Hepatocyte (in vitro differentiated cells): Measurements from ENCODE around the gene OSBPL3. TPM values are rescaled to one million over a fixed set of nuclear protein-coding genes. Genes with fewer than 3 reads are reported as not detected.

ENCODE experiments used
- DNase-seq: peaks from one replicate; pipeline ENCODE4 v3.0.0-alpha.2; 2016; ENCODE audit warnings: low spot score
- H2AFZ ChIP-seq: fragments of 200-600 bp; sonication (generic); 2 replicates; pipeline ENCODE4 v1.6.0; 2016; ENCODE audit warnings: antibody characterized with exemption, mild to moderate bottlenecking
- H3K27ac ChIP-seq: fragments of 200-600 bp; sonication (generic); 2 replicates; pipeline ENCODE4 v1.5.1; 2016; ENCODE audit warnings: mild to moderate bottlenecking
- H3K27me3 ChIP-seq: fragments of 200-600 bp; sonication (generic); 2 replicates; pipeline ENCODE4 v1.6.1; 2016
- H3K36me3 ChIP-seq: fragments of 200-600 bp; sonication (generic); replicated peaks from 2 replicates; pipeline ENCODE4 v1.5.1; 2016; ENCODE audit warnings: low read depth; ENCODE audit not compliant: insufficient read depth
- H3K4me1 ChIP-seq: fragments of 200-600 bp; sonication (generic); 2 replicates; pipeline ENCODE4 v1.5.1; 2016; ENCODE audit warnings: mild to moderate bottlenecking, moderate library complexity; ENCODE audit not compliant: insufficient read depth
- H3K4me2 ChIP-seq: fragments of 200-600 bp; sonication (generic); 2 replicates; pipeline ENCODE4 v1.6.0; 2016
- H3K4me3 ChIP-seq: fragments of 200-600 bp; sonication (generic); 2 replicates; pipeline ENCODE4 v1.5.1; 2016; ENCODE audit warnings: mild to moderate bottlenecking
- H3K79me2 ChIP-seq: fragments of 200-600 bp; sonication (generic); 2 replicates; pipeline ENCODE4 v1.6.0; 2017; ENCODE audit warnings: mild to moderate bottlenecking
- H3K9me2 ChIP-seq: fragments of 200-600 bp; sonication (generic); replicated peaks from 2 replicates; pipeline ENCODE4 v1.6.0; 2017; ENCODE audit warnings: mild to moderate bottlenecking; ENCODE audit not compliant: insufficient read depth
- H3K9me3 ChIP-seq: fragments of 200-600 bp; sonication (generic); 2 replicates; pipeline ENCODE4 v1.5.1; 2016; ENCODE audit warnings: low read depth, mild to moderate bottlenecking
- H4K20me1 ChIP-seq: fragments of 200-600 bp; sonication (generic); 2 replicates; pipeline ENCODE4 v1.6.0; 2016; ENCODE audit warnings: mild to moderate bottlenecking; ENCODE audit not compliant: insufficient read depth, poor library complexity, severe bottlenecking
- EZH2 ChIP-seq: fragments of 200-600 bp; sonication (generic); IDR thresholded peaks from 2 replicates; pipeline ENCODE4 v1.6.1; 2016; ENCODE audit warnings: antibody characterized with exemption, mild to moderate bottlenecking, borderline replicate concordance
- EZH2phosphoT487 ChIP-seq: fragments of 200-600 bp; sonication (generic); IDR thresholded peaks from one replicate; pipeline ENCODE4 v1.6.1; 2018; ENCODE audit warnings: antibody characterized with exemption, mild to moderate bottlenecking, low read depth, moderate library complexity; ENCODE audit not compliant: unreplicated experiment, severe bottlenecking
- WGBS: methylation state at CpG from one replicate; pipeline ENCODE4 v1.1.6; 2016; ENCODE audit warnings: low lambda C conversion rate; ENCODE audit errors: missing lambda C conversion rate; 5-methylcytosine and 5-hydroxymethylcytosine counted together
- polyA plus RNA-seq: library from polyadenylated mRNA; unstranded; fragments of >200 nt; fragmentation: Nextera tagmentation; extraction: Ambion mirVana; gene quantifications from 2 replicates; pipeline ENCODE4 v1.2.1, GENCODE V29; 2016
- total RNA-seq: library from RNA; depleted of rRNA; stranded (reverse); fragments of >200 nt; gene quantifications from 2 replicates; pipeline ENCODE4 v1.2.3, GENCODE V29; 2014
- TF ChIP-seq, protein P1 (sequence below): fragments of 200-600 bp; sonication (generic); IDR thresholded peaks from 2 replicates; pipeline ENCODE4 v1.5.1; 2016; ENCODE audit warnings: antibody characterized with exemption, mild to moderate bottlenecking; ENCODE audit not compliant: poor library complexity

Gene OSBPL3
- total and polyA plus RNA-seq, 2 experiments from 2014 or later, result 11.4 to 18.0 TPM

DNA sequence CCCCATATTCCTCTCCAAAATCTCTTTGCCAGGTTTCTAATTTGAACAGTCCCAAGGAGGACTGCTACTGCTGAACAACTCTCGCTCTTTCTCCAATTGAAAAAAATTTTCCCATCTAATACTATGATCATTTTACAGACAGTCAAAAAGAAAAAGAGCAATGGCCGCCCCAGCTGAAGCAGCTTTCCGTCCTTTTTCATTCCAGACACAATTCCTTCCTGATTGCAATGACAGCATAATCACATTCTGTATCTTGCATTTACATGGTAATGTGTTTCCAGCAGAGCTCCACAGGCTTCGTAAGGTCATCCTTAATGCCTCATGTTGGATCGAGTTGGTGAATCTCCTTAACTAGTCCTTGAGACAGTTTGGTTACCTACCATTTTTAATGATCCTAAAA is 177.7 kb downstream of the OSBPL3 start:
- Histone ChIP-seq H3K4me1 (no peaks in the 10 kb centered on the region), H3K79me2 (no peaks in the 10 kb centered on the region), H4K20me1 (no peaks in the 10 kb centered on the region), H3K4me3 (no peak overlapping the region), H2AFZ (no peak overlapping the region), H3K9me2 (no peaks in the 10 kb centered on the region), H3K36me3 (no peaks in the 10 kb centered on the region), H3K27me3 (no peaks in the 10 kb centered on the region), H3K9me3 (no peaks in the 10 kb centered on the region), H3K4me2 (no peak overlapping the region), H3K27ac (no peak overlapping the region)
- TF ChIP-seq EZH2phosphoT487 (no peak), EZH2 (no peak)
- TF ChIP-seq, protein P1, sequence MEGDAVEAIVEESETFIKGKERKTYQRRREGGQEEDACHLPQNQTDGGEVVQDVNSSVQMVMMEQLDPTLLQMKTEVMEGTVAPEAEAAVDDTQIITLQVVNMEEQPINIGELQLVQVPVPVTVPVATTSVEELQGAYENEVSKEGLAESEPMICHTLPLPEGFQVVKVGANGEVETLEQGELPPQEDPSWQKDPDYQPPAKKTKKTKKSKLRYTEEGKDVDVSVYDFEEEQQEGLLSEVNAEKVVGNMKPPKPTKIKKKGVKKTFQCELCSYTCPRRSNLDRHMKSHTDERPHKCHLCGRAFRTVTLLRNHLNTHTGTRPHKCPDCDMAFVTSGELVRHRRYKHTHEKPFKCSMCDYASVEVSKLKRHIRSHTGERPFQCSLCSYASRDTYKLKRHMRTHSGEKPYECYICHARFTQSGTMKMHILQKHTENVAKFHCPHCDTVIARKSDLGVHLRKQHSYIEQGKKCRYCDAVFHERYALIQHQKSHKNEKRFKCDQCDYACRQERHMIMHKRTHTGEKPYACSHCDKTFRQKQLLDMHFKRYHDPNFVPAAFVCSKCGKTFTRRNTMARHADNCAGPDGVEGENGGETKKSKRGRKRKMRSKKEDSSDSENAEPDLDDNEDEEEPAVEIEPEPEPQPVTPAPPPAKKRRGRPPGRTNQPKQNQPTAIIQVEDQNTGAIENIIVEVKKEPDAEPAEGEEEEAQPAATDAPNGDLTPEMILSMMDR, result no peak
- DNase-seq, result no peak
- WGBS, result 93% methylated on average over 5 of the region's 5 CpGs

- H4K20me1 ChIP-seq, result no peaks in the 10 kb centered on the region
- no peaks in the 10 kb centered on the region for H3K9me2 ChIP-seq
- 96% methylated on average over 2 of the region's 2 CpGs for WGBS
- H3K36me3 ChIP-seq, result no peaks in the 10 kb centered on the region
- H3K9me3 ChIP-seq, result no peaks in the 10 kb centered on the region
- no peaks in the 10 kb centered on the region for H3K79me2 ChIP-seq
- TF ChIP-seq, protein P1, result no peak
- TF ChIP-seq EZH2 (no peak), EZH2phosphoT487 (no peak)
- H3K27ac ChIP-seq, result no peak overlapping the region
- H3K4me1 ChIP-seq, result no peaks in the 10 kb centered on the region
- H3K27me3 ChIP-seq, result no peaks in the 10 kb centered on the region
- no peak overlapping the region for H2AFZ ChIP-seq
- H3K4me2 ChIP-seq, result no peak overlapping the region
- no peak overlapping the region for H3K4me3 ChIP-seq
- DNase-seq, result no peak
Measured at GRCh38 chr7:24801883-24802282, 178.1 kb downstream of the OSBPL3 start.

DNA sequence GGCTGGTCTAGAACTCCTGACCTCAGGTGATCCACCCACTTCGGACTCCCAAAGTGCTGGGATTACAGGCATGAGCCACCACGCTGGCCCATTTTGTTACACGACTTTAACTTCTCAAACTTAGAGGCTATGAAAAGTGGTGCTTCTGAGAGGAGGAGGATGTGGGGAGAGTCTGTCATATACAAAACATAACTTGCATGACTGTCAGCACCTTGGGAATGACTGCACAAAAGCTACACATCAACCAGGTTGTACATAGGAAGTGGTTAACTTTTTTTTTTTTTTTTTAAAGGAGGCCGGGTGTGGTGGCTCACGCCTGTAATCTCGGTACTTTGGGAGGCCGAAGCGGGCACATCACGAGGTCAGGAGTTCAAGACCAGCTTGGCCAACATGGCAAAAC is 179.3 kb downstream of the OSBPL3 start:
- TF ChIP-seq EZH2phosphoT487, result no peak
- TF ChIP-seq EZH2, result no peak
- TF ChIP-seq, protein P1, result no peak
- no peaks in the 10 kb centered on the region for H4K20me1 ChIP-seq
- WGBS, result 94% methylated on average over 9 of the region's 9 CpGs
- no peak overlapping the region for H2AFZ ChIP-seq
- no peaks in the 10 kb centered on the region for H3K9me3 ChIP-seq
- H3K9me2 ChIP-seq, result no peaks in the 10 kb centered on the region
- H3K36me3 ChIP-seq, result no peaks in the 10 kb centered on the region
- H3K27me3 ChIP-seq, result no peaks in the 10 kb centered on the region
- H3K79me2 ChIP-seq, result no peaks in the 10 kb centered on the region
- no peaks in the 10 kb centered on the region for H3K4me1 ChIP-seq
- no peak for DNase-seq
- H3K27ac ChIP-seq, result no peak overlapping the region
- no peak overlapping the region for H3K4me3 ChIP-seq
- no peak overlapping the region for H3K4me2 ChIP-seq

DNA sequence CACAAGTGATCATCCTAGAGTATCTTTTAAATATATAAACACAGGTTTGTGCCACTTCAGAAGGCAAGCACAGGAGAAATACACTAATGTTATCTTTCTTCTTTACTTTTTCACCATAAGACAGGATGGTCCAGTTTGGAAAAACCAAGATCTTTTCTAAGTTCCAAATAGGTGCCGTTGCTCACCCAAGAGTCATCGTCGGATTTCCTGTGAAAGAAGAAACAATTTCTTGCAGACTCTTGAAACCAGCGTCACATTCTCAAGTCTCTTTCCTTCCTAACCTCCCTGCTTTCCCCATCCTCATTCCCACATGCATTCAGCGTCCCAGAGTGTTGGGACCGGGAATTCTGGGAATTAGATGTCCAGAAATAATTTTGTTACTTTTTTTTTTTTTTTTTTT is 179.9 kb downstream of the OSBPL3 start:
- H3K27ac ChIP-seq, result no peak overlapping the region
- no peaks in the 10 kb centered on the region for H3K9me3 ChIP-seq
- no peak overlapping the region for H2AFZ ChIP-seq
- no peak overlapping the region for H3K4me3 ChIP-seq
- H4K20me1 ChIP-seq, result no peaks in the 10 kb centered on the region
- no peak for DNase-seq
- no peaks in the 10 kb centered on the region for H3K27me3 ChIP-seq
- no peaks in the 10 kb centered on the region for H3K4me1 ChIP-seq
- WGBS, result 94% methylated on average over 6 of the region's 6 CpGs
- TF ChIP-seq EZH2 (no peak), EZH2phosphoT487 (no peak)
- TF ChIP-seq, protein P1, result no peak
- H3K79me2 ChIP-seq, result no peaks in the 10 kb centered on the region
- H3K4me2 ChIP-seq, result no peak overlapping the region
- H3K36me3 ChIP-seq, result no peaks in the 10 kb centered on the region
- no peaks in the 10 kb centered on the region for H3K9me2 ChIP-seq
